Lower leg skin (tissue), 4 donors: ENCODE data around the gene SHPK. TPM values are rescaled to one million over a fixed set of nuclear protein-coding genes. Genes with fewer than 3 reads are reported as not detected.

ENCODE experiments used
- DNase-seq, 2 donors: peaks; one replicate each; pipeline ENCODE4 v3.0.0-alpha.2; 2019; ENCODE audit warnings: low spot score in 2 of 2
- H3K4me3 ChIP-seq: fragments of 200-600 bp; sonication (generic); 2 replicates; pipeline ENCODE4 v1.5.1; 2017; ENCODE audit warnings: mild to moderate bottlenecking, low read depth; ENCODE audit not compliant: poor library complexity, severe bottlenecking
- POLR2A ChIP-seq, 2 donors: fragments of 450-650 bp; IDR thresholded peaks; one replicate each; pipeline ENCODE4 v1.6.1; 2016 to 2017; ENCODE audit warnings: antibody characterized with exemption in 2 of 2, mild to moderate bottlenecking in 1 of 2, moderate library complexity in 1 of 2
- WGBS, 2 donors: methylation state at CpG; one replicate each; pipeline ENCODE4 v1.1.5; 2018; 5-methylcytosine and 5-hydroxymethylcytosine counted together
- intact Hi-C: fragments of 100-400 bp; cut with DNase I; formaldehyde crosslinking; loops from one replicate; pipeline ENCODE4 v1.15.0; 2023; ENCODE audit warnings: low total_unique reads
- total RNA-seq, 4 donors: library from RNA; depleted of rRNA; stranded (reverse); fragments of >200 nt; gene quantifications; one replicate each; pipeline ENCODE4 v1.1.0, GENCODE V29; 2016
- TF ChIP-seq, protein P1 (sequence below), 3 donors: fragments of 450-650 bp; IDR thresholded peaks; one replicate each; pipeline ENCODE4 v1.5.1; 2016; ENCODE audit warnings: antibody characterized with exemption in 3 of 3, mild to moderate bottlenecking in 3 of 3, moderate library complexity in 2 of 3

Gene SHPK
- total RNA-seq, 4 donors from 2014 or later = 18.2 to 30.3 (median 23.1) TPM

DNA sequence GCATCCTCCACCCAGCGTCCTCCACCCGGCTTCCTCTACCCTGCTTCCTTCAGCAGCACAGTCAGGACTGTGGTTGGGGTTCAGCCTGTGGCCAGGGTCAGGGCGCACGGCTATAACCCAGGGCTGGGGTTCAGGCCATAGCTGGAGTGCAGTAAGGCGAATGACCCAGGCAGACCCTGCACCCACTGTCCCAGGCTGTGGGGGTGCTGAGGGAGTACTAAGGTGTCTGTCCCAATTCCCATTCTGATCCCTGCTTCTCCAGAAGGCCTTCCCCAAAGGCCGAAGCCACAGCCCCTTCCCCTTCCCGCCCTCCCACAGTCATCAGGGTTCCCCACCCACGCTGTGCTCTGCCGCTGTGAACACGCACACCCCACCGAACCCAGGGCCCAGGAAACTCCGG is 45.0 kb upstream of the SHPK start:
- intact Hi-C loops = no loop called here
- WGBS, 2 donors = 85 to 88% methylated on average over 12 of the region's 12 CpGs

DNA sequence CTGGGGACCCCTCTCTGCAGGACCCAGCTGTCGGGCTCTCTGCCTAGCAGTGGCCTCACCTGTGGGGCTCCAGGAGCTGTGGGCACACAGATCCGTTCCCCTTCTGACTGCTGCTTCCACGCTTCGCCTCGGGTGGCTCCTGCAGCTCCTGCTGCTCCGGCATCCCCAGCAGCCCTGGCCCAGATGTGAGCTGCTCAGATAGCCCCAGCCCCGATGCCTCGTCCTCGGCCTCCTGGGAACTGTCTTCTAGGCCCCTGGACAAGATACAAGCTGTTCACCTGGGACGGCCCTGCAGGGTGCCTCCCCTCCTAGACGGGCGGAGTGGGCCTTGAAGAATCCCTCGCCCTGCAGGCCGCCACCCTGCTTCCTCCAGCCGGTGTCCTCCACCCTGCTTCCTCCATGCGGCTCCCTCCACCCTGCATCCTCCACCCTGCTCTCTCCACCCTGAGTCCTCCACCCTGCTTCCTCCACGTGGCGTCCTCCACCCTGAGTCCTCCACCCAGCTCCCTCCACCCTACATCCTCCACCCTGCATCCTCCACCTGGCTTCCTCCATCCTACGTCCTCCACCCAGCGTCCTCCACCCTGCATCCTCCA is 43.6 kb upstream of the SHPK start:
- TF ChIP-seq POLR2A (IDR thresholded peaks at IDR 0.05) = no peak
- TF ChIP-seq, protein P1, sequence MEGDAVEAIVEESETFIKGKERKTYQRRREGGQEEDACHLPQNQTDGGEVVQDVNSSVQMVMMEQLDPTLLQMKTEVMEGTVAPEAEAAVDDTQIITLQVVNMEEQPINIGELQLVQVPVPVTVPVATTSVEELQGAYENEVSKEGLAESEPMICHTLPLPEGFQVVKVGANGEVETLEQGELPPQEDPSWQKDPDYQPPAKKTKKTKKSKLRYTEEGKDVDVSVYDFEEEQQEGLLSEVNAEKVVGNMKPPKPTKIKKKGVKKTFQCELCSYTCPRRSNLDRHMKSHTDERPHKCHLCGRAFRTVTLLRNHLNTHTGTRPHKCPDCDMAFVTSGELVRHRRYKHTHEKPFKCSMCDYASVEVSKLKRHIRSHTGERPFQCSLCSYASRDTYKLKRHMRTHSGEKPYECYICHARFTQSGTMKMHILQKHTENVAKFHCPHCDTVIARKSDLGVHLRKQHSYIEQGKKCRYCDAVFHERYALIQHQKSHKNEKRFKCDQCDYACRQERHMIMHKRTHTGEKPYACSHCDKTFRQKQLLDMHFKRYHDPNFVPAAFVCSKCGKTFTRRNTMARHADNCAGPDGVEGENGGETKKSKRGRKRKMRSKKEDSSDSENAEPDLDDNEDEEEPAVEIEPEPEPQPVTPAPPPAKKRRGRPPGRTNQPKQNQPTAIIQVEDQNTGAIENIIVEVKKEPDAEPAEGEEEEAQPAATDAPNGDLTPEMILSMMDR (IDR thresholded peaks at IDR 0.05) = no peak
- no peak overlapping the region for H3K4me3 ChIP-seq
- 48 to 49% methylated on average over 20 of the region's 20 CpGs for WGBS, 2 donors
- DNase-seq = no peak
- intact Hi-C loops = no loop called here

More for the DNA sequence above, 45.0 kb upstream of the SHPK start:
- DNase-seq = no peak
- TF ChIP-seq POLR2A (IDR thresholded peaks at IDR 0.05) = no peak
- TF ChIP-seq, protein P1 (IDR thresholded peaks at IDR 0.05) = no peak
- no peak overlapping the region for H3K4me3 ChIP-seq

DNA sequence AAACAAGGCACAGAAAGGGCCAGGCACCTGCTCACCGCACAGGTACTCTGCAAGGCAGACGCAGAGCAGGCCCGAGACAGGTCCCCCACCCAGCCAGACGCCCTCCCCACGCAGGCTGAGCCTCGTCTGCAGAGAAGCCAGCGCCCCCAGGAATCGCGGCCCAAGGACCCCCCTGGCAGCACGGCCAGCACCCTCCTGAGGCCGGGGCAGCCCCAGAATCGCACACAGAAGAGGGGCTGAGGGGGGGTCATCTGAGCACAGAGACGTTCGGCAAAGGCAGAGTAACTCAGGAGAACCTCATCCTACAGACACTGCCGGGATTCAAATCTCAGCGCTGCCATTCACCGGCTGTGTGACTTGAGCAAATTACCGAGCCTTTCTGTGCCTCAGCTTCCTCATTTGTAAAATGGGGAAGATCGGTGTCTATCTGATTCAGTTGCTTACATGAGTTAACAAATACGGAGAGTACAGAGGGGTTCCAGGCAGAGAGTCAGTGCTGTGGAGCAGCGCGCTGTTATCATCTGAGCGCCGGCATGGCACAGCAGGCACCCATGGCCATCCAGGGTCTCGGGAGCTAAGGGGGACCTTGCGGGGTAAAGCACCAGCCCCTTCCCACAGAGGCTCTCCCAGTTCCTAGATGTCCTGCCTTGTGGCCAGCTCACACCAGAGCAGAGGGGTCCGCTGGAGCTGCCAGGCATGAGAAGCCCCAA is 42.9 kb upstream of the SHPK start:
- no peak for DNase-seq
- H3K4me3 ChIP-seq = no peak overlapping the region
- intact Hi-C loops = no loop called here
- WGBS, 2 donors = 80 to 81% methylated on average over 20 to 27 of the region's 27 CpGs
- TF ChIP-seq, protein P1 (IDR thresholded peaks at IDR 0.05) = no peak
- TF ChIP-seq POLR2A (IDR thresholded peaks at IDR 0.05) = no peak

DNA sequence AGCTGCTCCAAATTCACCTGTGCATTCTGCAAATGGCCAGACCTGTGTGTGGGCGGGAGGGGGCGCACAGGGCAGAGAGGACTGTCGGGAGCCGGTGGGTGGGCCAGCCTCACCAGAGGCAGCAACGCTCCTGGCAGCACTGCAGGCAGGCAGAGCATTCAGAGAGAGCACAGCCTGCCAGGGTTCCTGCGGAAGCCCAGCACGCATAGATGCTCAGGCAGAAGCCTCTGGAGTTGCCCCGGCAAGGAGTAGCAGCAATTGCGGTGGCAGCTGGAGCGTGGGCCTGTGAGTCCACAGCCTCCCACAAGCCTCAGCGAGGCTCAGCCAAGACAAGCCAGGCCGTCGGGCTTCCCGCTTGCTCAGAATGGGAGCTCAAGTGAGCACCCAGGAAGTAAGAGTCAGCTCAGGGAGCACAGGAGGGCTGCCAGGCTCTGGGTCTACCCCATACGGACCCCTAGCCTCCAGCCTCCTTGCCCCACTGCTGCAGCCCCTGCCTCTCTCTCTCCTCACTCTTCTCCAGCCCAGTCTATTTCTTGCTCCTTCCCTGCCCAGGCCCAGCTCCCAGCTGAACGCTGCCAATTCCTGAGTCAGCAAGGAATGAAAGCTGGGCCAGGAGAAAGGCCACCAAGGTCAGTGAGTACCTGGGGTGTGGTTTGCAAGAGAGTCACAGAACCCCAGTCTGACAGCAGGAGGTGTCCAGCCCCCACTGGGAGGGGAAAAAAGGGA is 42.2 kb upstream of the SHPK start:
- no peak overlapping the region for H3K4me3 ChIP-seq
- no peak for DNase-seq
- WGBS, 2 donors = 38 to 43% methylated on average over 9 to 15 of the region's 16 CpGs
- TF ChIP-seq, protein P1 (IDR thresholded peaks at IDR 0.05) = no peak
- no peak for TF ChIP-seq POLR2A (IDR thresholded peaks at IDR 0.05)
- intact Hi-C loops = no loop called here

DNA sequence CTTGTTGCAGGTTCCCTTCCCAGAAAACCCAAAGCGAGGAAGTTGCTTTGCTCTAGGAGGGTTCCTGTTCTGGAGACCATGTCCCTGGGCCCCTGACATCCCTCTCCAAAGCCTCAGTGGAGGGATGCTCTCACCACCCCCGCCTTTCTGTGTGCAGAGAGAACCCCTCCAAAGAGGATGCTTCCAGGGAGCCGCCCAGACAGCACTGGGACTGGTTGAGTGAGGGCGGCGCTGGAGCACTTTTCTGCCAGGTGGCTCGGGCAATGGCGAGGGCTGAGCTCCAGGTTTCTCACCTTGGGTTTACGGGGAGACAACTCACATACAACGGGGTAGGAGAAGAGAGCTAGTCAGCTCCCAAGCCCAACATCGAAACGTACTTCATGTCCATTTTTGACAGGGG is 39.8 kb upstream of the SHPK start:
- 80 to 81% methylated on average over 11 of the region's 11 CpGs for WGBS, 2 donors
- no peak for DNase-seq
- H3K4me3 ChIP-seq = no peak overlapping the region
- intact Hi-C loops = no loop called here
- TF ChIP-seq POLR2A (IDR thresholded peaks at IDR 0.05) = no peak
- TF ChIP-seq, protein P1 (IDR thresholded peaks at IDR 0.05) = no peak
